HG03442 (cell line): ENCODE data around the gene EYA3.

Experiments
- ATAC-seq: cut with Tn5 transposase; IDR thresholded peaks from one replicate; pipeline ENCODE4 v1.9.1; 2021; ENCODE audit warnings: mild to moderate bottlenecking, moderate library complexity; ENCODE audit not compliant: unreplicated experiment

The EYA3 gene

GRCh38 chr1:28074892-28075511 lies 13.4 kb downstream of the EYA3 start:
- ATAC-seq, result no peak

- no peak for ATAC-seq
Measured at GRCh38 chr1:28073867-28074266, 14.5 kb downstream of the EYA3 start.

- ATAC-seq, result no peak
Measured at GRCh38 chr1:28071813-28072212, 16.6 kb downstream of the EYA3 start.

- no peak for ATAC-seq
Measured at GRCh38 chr1:28070725-28071593, 17.5 kb downstream of the EYA3 start.

GRCh38 chr1:28067523-28068090 lies 20.8 kb downstream of the EYA3 start:
- no peak for ATAC-seq

- no peak for ATAC-seq
Measured at GRCh38 chr1:28066393-28067154, 21.8 kb downstream of the EYA3 start.

GRCh38 chr1:28064064-28064463 lies 24.3 kb downstream of the EYA3 start:
- ATAC-seq, result no peak

- ATAC-seq, result no peak
Measured at GRCh38 chr1:28062806-28063205, 25.6 kb downstream of the EYA3 start.

- no peak for ATAC-seq
Measured at GRCh38 chr1:28058971-28059878, 29.2 kb downstream of the EYA3 start.

GRCh38 chr1:28058168-28058567 lies 30.2 kb downstream of the EYA3 start:
- ATAC-seq, result no peak

- ATAC-seq, result peak; percentile 72
Measured at GRCh38 chr1:28056129-28056925, 32.1 kb downstream of the EYA3 start.

GRCh38 chr1:28050776-28051175 lies 37.6 kb downstream of the EYA3 start:
- ATAC-seq, result no peak

- ATAC-seq, result no peak
Measured at GRCh38 chr1:28046716-28047115, 41.7 kb downstream of the EYA3 start.

- no peak for ATAC-seq
Measured at GRCh38 chr1:28045777-28046176, 42.6 kb downstream of the EYA3 start.

- ATAC-seq, result no peak
Measured at GRCh38 chr1:28044399-28044798, 44.0 kb downstream of the EYA3 start.

GRCh38 chr1:28039341-28039740 lies 49.1 kb downstream of the EYA3 start:
- ATAC-seq, result no peak

- ATAC-seq, result no peak
Measured at GRCh38 chr1:28037946-28038345, 50.5 kb downstream of the EYA3 start.

- no peak for ATAC-seq
Measured at GRCh38 chr1:28037206-28037605, 51.2 kb downstream of the EYA3 start.

- no peak for ATAC-seq
Measured at GRCh38 chr1:28036431-28036830, 52.0 kb downstream of the EYA3 start.
